Measurements from ENCODE around the gene VPS13D. TPM values are rescaled to one million over a fixed set of nuclear protein-coding genes. Genes with fewer than 3 reads are reported as not detected.

Gene VPS13D
- total RNA-seq, 1 donor from 2014 or later, result 36.8 TPM

GRCh38 chr1:12229386-12229834, 420 bp upstream of the VPS13D start:
- no peak for DNase-seq (ENCODE audit: extremely low read depth, low read depth, low spot score)

DNA sequence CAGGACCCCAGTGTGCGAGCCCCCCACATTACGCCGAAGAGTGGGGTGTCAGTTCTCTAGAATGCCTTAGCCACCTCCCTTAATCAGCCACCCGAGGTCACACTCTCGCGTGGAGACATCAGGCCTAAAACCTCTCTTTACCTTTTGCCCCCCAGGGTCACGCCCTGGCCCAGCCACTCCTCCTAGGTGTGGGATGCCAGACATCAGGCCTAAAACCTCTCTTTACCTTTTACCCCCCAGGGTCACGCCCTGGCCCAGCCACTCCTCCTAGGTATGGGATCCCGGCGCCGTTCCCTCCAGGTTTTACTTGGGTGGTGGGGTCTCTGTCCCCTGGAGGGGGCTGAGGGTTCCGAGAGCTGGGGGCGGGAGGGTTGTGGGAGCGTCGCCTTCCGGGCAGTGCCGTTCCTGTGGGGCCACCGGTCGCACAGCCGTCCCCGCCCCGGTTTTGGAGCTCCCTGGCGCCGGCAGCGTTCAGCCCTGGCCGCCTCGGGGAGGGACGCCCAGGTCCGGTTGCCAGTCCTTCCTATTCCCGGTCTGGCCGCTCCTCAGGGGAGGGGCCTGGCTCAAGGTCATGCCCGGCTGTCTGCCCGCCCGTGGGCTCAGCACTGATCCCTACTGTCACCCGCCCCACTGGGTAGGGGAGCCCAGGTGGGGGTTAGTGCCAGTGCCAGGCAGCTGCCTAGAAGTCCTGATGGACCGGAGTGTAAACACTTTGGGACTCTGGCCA, 882 bp downstream of the VPS13D start:
- no peak for DNase-seq (ENCODE audit: extremely low read depth, low read depth, low spot score)

- DNase-seq (ENCODE audit: extremely low read depth, low read depth, low spot score), result no peak
These were observed 1.4 kb downstream of the VPS13D start for GRCh38 chr1:12231276-12231595.

GRCh38 chr1:12232221-12232620, 2.4 kb downstream of the VPS13D start:
- DNase-seq (ENCODE audit: extremely low read depth, low read depth, low spot score), result no peak

DNA sequence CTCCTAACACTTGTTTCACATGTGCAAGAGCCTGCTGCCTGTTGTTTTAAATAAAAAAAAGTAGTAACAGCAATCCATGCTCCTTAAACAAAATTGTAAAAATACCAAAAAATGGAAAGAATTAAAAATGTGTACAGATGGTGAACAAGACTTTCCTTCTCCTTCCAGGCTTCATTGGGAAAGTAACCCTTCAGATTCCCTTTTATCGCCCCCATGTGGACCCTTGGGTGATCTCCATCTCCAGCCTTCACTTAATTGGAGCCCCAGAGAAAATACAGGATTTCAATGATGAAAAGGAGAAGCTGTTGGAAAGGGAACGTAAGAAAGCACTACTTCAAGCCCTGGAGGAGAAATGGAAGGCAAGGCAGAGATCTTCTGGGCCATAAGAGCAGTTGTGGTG, 14.2 kb downstream of the VPS13D start:
- no peak for DNase-seq (ENCODE audit: extremely low read depth, low read depth, low spot score)

- no peak for DNase-seq (ENCODE audit: extremely low read depth, low read depth, low spot score)
These were observed 14.8 kb downstream of the VPS13D start for GRCh38 chr1:12244585-12244984.

DNA sequence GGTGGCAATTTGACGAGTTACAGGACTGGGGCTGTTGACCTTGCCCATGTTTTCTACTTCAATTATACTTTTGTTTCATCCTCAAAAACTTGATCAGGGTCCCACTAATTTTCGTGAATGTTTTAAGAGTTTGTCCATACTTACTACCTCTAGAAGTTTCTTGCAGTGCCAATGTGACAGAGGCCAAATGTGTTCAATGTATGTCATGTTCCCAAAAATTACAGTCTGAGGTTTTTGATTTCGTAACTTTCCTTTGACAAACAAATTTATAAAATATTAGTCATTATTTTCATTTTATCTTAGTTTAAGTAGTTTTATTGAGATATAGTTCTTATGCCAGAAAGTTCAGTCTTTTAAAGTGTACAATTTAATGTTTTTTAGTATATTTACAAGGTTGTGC, 15.3 kb downstream of the VPS13D start:
- no peak for DNase-seq (ENCODE audit: extremely low read depth, low read depth, low spot score)

- no peak for DNase-seq (ENCODE audit: extremely low read depth, low read depth, low spot score)
These were observed 15.9 kb downstream of the VPS13D start for GRCh38 chr1:12245733-12246132.

DNA sequence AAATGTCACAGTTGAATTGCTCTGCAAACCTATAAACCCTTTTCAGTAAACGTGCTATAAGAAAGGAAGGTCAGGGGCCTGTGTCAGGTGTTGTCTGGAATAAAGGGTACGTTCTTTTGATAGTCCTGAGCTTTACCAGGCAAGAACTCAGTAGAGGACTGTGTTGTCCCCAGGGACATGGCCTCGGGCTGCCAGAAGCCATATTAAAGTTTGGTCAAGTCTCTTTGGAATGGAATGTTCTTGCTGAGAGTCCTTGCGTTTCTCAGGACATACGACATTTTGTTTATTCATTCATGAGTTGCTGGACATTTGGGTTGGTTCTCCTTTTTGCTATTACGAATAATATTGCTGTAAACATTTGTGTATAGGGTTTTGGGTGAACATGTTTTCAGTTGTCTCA, 16.8 kb downstream of the VPS13D start:
- no peak for DNase-seq (ENCODE audit: extremely low read depth, low read depth, low spot score)

DNA sequence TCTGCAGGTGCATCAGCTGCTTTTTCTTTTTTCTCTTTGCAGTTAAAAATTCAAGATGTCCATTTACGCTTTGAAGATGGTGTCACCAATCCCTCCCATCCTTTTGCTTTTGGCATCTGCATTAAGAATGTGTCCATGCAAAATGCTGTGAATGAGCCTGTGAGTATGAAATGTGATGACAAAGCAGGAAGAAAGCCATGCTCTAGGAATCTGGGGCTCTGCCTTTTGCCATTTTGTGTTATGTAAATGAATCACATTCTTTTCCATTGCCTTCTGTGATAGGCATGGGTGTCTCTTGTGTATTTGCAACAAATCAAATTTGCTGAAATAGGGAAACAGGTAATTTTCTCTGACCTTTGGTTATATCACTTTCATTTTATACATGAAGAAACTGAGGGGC, 19.4 kb downstream of the VPS13D start:
- DNase-seq (ENCODE audit: extremely low read depth, low read depth, low spot score), result no peak

DNA sequence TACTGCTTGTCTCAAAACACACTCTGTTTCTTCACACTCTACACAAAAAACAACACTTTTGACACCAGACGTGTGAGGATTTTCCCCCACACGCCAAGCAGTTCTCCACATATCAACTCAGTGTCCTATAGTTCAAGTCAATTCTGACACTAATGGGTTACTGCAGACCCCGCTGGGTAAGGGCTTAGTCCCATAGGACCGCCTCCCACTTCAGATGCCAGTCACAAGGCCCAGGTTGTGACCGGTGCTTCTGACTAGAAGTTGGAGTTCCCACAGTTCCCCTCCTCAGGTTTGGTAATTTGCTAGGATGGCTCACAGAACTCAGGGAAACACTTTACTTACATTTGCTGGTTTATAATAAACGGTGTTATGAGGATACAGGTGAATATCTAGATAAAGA, 19.9 kb downstream of the VPS13D start:
- no peak for DNase-seq (ENCODE audit: extremely low read depth, low read depth, low spot score)

GRCh38 chr1:12251442-12251841, 21.6 kb downstream of the VPS13D start:
- DNase-seq (ENCODE audit: extremely low read depth, low read depth, low spot score), result no peak

- DNase-seq (ENCODE audit: extremely low read depth, low read depth, low spot score), result no peak
These were observed 26.1 kb downstream of the VPS13D start for GRCh38 chr1:12255913-12256312.

DNA sequence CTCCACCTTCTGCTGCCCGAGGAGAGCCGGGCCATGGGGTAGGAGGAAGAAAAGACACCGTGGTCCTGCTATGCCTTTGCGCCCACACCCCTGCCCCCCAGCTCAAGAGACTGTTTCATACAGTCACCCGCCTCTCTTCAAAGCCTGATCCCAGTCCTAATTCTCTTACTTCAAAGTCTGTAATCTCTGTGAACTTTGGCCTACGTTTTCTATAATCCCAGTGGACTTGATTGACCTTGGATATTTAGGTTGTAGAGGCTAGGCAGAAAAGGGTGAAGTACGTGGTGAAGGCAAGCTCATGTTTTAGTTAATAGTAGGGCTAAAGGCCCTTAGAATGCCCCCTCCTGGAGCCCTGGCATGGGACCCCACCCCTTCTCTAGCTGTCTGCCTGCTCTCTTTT, 28.4 kb downstream of the VPS13D start:
- no peak for DNase-seq (ENCODE audit: extremely low read depth, low read depth, low spot score)

GRCh38 chr1:12269351-12269750, 39.5 kb downstream of the VPS13D start:
- no peak for DNase-seq (ENCODE audit: extremely low read depth, low read depth, low spot score)

- DNase-seq (ENCODE audit: extremely low read depth, low read depth, low spot score), result no peak
These were observed 41.2 kb downstream of the VPS13D start for GRCh38 chr1:12271033-12271432.

GRCh38 chr1:12272770-12273169, 42.9 kb downstream of the VPS13D start:
- no peak for DNase-seq (ENCODE audit: extremely low read depth, low read depth, low spot score)

DNA sequence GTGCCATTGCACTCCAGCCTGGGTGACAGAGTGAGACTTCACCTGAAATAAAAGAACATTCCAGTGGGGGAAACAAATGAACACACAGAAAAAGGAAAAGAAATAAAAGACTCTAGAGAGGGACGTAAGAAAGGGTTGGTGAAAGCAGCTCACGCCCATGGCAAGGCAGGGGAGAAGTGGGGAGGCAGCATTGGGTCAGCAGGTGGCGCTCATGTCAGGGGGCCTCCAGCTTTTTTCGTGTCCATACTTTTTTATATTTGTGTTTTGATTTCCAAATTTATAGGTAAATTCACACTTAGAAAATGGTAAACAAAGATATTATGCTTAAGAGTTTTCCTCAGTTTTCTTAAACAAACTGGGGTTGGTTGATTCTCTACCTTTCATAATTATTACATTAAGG, 45.5 kb downstream of the VPS13D start:
- no peak for DNase-seq (ENCODE audit: extremely low read depth, low read depth, low spot score)

GRCh38 chr1:12276225-12276624, 46.4 kb downstream of the VPS13D start:
- DNase-seq (ENCODE audit: extremely low read depth, low read depth, low spot score), result no peak

- DNase-seq (ENCODE audit: extremely low read depth, low read depth, low spot score), result no peak
These were observed 49.2 kb downstream of the VPS13D start for GRCh38 chr1:12279003-12279402.

- no peak for DNase-seq (ENCODE audit: extremely low read depth, low read depth, low spot score)
These were observed 50.1 kb downstream of the VPS13D start for GRCh38 chr1:12279728-12280464.

DNA sequence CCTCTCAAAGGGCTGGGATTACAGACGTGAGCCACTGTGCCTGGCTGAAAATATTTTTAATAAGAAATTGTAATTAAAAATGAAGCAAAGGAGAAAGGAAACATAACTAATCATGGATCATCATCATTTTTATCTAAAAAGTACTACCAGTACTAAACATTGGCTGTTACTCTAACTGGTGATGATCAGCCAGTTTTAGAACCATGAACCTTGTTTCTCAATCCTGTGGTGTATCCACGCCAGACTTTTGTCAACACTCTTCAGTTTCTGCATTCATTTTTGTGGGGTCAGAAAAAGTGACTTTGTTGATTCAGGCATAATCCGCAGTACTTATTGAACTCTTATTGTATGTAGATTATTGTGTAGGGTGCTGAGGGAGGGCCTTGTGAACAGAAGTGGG, 52.3 kb downstream of the VPS13D start:
- DNase-seq (ENCODE audit: extremely low read depth, low read depth, low spot score), result no peak

GRCh38 chr1:12284486-12284885, 54.7 kb downstream of the VPS13D start:
- DNase-seq (ENCODE audit: extremely low read depth, low read depth, low spot score), result no peak

All from glomerular endothelial cell (primary cell).